IMR-90 (cell line): ENCODE measurements around the gene ADSS1.

ENCODE experiments used
- CEBPB ChIP-seq: IDR thresholded peaks from 2 replicates; pipeline ENCODE4 v1.6.1; 2012; ENCODE audit warnings: low read depth, low read length, improper control_type of control experiment
- CHD1 ChIP-seq: IDR thresholded peaks from 2 replicates; pipeline ENCODE4 v1.6.1; 2012; ENCODE audit warnings: low read depth, low read length, improper control_type of control experiment
- MAFK ChIP-seq: IDR thresholded peaks from 2 replicates; pipeline ENCODE4 v1.6.1; 2012; ENCODE audit warnings: low read depth, low read length, improper control_type of control experiment
- MAZ ChIP-seq: IDR thresholded peaks from 2 replicates; pipeline ENCODE4 v1.6.1; 2012; ENCODE audit warnings: low read depth, mild to moderate bottlenecking, low read length, improper control_type of control experiment, moderate library complexity, borderline replicate concordance
- POLR2A ChIP-seq: IDR thresholded peaks from 2 replicates; pipeline ENCODE4 v1.6.1; 2012; ENCODE audit warnings: mild to moderate bottlenecking, low read depth, low read length
- RAD21 ChIP-seq: IDR thresholded peaks from 2 replicates; pipeline ENCODE4 v1.6.1; 2012; ENCODE audit warnings: low read length, improper control_type of control experiment
- SMC3 ChIP-seq: fragments of 150-350 bp; IDR thresholded peaks from 2 replicates; pipeline ENCODE4 v1.6.1; 2016; ENCODE audit warnings: low read depth, mild to moderate bottlenecking, antibody characterized with exemption, low read length, moderate library complexity
- TF ChIP-seq, protein P1 (sequence below): conservative IDR thresholded peaks from 2 replicates; pipeline ENCODE4 v1.5.1; 2012; ENCODE audit warnings: mild to moderate bottlenecking, low read depth, low read length, improper control_type of control experiment
- TF ChIP-seq, protein P2 (sequence below): fragments of 150-350 bp; IDR thresholded peaks from 2 replicates; pipeline ENCODE4 v1.6.1; 2017; ENCODE audit warnings: mild to moderate bottlenecking, antibody characterized with exemption, low read length, low read depth

DNA sequence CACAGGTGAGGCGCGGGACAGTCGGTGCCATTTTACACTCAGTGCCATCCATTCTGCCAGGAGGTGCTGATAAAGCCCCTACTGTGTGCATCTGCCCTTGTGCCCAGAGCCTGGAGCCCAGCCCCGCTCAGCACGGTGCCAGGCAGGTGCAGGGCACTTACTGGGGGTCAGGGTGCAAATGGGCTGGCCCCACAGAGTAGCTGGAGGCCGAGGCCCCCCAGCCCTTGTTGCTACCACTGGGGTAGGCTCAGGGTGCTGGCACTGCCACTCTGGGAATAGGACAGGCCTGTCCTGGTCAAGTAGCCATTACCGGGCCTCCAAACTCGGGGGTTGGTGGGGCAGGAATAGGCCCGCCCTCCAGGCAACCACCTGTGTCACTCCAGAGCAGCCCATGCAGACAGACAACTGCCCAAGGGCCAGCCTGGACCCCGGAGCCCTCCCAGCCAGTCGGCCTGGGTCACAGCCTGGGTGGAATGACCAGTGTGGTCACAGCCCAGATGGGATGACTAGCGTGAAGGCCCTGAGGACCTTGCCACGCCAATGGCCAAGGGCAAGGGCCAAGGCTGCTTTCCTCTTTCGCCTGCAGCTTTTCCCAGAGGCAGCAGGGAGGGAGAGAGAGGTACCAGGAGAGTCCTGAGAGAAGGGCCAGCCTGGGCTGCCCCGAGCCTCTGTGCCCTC, 31.6 kb upstream of the ADSS1 start:
- TF ChIP-seq, protein P1, sequence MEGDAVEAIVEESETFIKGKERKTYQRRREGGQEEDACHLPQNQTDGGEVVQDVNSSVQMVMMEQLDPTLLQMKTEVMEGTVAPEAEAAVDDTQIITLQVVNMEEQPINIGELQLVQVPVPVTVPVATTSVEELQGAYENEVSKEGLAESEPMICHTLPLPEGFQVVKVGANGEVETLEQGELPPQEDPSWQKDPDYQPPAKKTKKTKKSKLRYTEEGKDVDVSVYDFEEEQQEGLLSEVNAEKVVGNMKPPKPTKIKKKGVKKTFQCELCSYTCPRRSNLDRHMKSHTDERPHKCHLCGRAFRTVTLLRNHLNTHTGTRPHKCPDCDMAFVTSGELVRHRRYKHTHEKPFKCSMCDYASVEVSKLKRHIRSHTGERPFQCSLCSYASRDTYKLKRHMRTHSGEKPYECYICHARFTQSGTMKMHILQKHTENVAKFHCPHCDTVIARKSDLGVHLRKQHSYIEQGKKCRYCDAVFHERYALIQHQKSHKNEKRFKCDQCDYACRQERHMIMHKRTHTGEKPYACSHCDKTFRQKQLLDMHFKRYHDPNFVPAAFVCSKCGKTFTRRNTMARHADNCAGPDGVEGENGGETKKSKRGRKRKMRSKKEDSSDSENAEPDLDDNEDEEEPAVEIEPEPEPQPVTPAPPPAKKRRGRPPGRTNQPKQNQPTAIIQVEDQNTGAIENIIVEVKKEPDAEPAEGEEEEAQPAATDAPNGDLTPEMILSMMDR: no peak
- no peak for TF ChIP-seq POLR2A
- TF ChIP-seq MAFK: no peak
- TF ChIP-seq, protein P2, sequence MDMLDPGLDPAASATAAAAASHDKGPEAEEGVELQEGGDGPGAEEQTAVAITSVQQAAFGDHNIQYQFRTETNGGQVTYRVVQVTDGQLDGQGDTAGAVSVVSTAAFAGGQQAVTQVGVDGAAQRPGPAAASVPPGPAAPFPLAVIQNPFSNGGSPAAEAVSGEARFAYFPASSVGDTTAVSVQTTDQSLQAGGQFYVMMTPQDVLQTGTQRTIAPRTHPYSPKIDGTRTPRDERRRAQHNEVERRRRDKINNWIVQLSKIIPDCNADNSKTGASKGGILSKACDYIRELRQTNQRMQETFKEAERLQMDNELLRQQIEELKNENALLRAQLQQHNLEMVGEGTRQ: no peak
- no peak for TF ChIP-seq MAZ
- no peak for TF ChIP-seq SMC3
- no peak for TF ChIP-seq CEBPB
- TF ChIP-seq CHD1: no peak
- TF ChIP-seq RAD21: no peak
